GM21423 (cell line): ENCODE data around the gene FOXO3.

Experiments used
- ATAC-seq: cut with Tn5 transposase; IDR thresholded peaks from one replicate; pipeline ENCODE4 v1.9.1; 2021; ENCODE audit warnings: mild to moderate bottlenecking, moderate library complexity; ENCODE audit not compliant: unreplicated experiment

Gene FOXO3

GRCh38 chr6:108594151-108594550 lies 33.4 kb downstream of the FOXO3 start:
- no peak for ATAC-seq

GRCh38 chr6:108594640-108595039 lies 33.9 kb downstream of the FOXO3 start:
- ATAC-seq = no peak

DNA sequence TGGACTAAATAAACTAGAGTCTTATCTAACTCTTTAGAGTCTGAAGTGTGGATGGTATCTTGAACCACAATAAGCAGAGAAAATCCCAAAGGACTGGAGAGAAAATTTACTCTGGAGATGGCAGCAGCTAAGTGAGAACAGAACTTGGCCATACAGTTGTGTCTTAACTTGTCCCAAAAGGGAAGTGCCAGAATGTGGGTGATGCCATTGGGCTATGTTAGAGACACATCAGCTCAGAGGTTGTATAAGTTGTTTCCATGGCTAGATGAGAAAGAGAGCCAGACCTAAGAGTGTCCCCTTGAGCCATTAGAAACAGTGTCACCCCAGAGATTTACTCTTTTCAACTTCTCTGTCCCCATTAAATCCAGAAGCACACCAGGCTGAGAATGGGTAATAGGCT lies 36.2 kb downstream of the FOXO3 start:
- ATAC-seq = no peak

DNA sequence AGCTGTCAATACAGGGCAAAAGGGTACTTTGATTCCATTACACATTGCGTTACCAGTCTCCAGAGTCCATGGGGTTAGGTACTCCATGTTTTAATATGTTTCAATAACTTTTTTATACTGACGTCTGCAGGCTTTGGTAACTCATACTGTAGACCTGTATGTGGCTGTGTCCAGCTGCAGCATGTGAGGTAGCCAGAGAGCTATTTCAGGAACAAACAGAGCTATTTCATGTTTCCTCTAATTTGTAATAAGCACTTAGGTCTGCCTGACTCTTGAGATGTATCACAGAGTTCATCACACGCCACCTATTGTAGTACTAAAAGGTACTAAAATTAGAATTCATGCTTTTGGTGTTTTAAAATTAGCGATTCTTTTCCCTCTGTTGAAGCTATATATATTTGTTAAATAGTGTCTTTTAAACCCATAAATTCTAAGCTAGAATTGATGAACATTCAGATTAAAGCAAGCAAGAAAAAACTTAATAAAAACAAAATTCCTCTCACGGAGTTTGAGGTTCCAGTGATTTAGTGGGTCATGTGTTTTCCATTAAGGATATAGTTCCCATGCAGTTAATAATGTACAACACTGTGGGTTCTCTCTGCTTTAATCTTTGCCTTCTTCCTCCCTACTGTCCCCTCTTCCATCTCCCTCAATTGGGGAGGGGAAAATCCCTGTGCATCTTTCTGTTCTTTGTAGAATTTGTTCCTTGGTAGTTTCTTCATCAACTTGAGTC lies 37.0 kb downstream of the FOXO3 start:
- no peak for ATAC-seq

DNA sequence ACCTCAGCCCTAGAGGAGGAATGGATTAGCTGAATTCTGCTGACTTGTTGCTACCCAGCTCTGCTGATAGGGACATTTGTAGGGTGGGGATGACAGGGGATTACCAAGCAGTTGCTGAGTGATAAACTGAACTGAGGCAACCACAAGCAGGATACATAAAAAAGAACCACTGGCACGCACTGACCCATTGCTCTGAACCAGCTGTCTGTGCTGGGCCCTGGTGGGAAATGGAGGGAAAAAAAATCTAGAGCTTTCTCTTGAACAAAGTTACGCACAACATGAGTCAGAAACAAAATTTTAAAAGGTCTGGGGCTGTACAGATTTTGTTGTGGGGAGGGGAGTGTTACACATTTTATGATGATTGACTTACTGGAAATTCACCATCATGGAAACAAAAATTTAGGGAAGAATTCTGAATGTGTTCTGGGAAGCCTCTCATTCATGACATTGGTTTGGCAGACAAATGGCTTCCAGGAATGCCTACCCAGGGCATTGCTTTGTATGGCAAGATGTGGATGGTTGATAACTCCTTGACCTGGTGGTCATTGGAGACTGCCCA lies 37.7 kb downstream of the FOXO3 start:
- peak; percentile 79 for ATAC-seq

- no peak for ATAC-seq
These were observed 43.4 kb downstream of the FOXO3 start for GRCh38 chr6:108604156-108604555.

GRCh38 chr6:108606250-108606690 lies 45.6 kb downstream of the FOXO3 start:
- no peak for ATAC-seq

DNA sequence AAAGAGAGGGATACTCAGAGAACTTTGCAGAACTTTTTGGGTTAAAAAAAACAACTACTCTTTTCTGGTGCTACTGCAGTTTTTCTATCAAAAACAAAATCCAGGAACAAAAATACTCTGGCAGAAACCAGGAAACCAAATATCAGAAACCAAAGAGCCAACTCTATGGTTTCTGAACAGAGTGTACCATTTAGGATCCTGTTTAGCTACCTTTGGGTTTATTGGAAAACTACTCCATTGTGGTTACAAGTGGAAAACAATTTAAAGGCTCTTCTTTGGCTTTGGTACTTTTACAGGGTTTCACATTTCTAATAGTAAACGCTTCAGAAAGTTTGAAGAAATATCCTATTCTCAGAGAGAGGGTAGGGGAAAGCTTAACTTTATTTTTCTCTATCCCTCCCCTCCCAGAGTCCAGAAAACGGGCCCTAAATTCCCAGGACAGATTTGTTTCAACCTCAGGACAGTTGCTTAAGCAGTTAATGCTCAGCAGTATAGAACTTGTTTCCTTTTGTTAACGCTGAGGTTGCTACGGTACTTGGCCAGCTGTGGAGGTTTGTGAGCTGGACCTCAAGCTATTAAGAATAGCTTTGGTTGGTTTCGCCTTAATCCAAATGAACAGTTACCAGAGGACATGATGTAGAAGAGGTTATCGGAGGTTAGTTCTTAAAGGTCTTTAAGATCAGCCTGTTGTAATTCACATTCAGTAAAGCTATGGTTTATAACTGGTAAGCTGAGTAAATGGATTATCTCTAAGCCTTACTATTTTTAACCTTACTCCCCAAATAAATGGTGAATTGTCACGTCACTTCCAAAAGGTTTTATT lies 47.9 kb downstream of the FOXO3 start:
- no peak for ATAC-seq

GRCh38 chr6:108609276-108609769 lies 48.6 kb downstream of the FOXO3 start:
- ATAC-seq = no peak

- ATAC-seq = no peak
These were observed 49.6 kb downstream of the FOXO3 start for GRCh38 chr6:108610270-108610839.

DNA sequence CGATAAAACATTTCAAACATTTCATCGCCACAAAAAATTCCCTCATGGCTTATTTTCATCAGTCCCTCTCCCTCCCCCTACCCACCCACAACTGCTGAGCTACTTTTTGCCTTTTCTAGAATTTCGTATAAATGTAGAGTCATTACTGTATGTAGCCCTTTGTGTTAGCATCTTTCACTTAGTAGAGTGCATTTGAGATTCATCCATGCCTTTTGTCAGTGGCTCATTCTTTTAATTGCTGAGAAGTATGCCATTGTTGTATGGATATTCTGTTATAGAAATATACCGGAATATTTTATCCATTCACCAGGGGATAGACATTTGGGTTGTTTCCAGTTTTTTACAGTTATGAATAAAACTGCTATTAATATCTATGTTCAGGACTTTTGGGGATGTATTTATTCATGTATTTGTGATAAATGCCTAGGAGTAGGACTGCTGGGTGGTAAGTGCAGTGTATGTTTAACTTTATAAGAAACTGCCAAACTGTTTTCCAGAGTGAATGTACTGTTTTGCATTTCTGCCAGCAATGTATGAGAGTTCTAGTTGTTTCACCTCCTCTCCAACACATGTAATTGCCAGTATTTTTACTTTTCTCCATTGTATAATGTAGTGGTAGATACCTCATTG lies 50.4 kb downstream of the FOXO3 start:
- ATAC-seq = no peak

GRCh38 chr6:108612852-108613251 lies 52.1 kb downstream of the FOXO3 start:
- no peak for ATAC-seq

- ATAC-seq = no peak
These were observed 55.8 kb downstream of the FOXO3 start for GRCh38 chr6:108616544-108616943.

DNA sequence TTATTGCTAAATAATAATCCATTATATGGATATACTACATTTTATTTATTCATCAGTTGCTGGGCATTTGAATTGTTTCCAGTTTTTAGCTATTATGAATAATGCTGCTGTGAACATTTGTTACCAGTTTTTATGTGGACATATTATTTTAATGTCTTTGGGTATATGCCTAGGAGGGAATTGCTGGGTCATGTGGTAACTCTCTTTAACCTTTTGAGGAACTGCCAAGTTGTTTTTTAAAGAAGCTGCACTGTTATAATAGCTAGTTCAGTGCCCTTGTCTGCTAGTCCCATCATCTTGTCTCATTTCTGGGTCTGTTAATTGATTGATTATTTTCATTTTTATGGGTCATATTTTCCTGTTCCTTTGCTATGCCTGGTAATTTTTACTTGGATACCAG lies 56.3 kb downstream of the FOXO3 start:
- ATAC-seq = no peak

DNA sequence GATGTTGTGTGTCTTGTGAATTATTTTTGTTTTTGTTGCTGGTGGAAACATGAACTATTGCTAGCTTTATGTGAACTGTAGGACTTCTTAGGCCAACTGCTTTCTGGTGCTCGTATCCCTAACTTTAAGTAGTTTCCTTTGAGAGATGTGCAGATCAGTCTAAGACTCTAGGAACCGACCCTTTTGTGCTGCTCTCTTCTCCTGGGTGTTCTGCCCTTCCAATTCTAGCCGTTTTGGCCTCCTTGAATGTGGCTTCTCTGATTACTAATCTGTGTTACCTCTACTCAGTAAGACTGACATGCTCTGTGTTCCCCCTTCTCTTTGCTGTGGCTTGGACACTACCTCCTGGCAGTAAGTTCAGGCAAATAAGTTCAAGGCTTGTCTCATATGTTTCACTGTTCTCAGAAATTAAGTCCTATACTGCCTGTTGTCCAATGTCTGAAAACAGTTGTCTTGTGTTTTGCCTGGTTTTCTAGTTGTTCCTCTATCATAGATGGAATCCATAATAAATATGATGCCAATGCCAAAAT lies 58.0 kb downstream of the FOXO3 start:
- ATAC-seq = no peak

DNA sequence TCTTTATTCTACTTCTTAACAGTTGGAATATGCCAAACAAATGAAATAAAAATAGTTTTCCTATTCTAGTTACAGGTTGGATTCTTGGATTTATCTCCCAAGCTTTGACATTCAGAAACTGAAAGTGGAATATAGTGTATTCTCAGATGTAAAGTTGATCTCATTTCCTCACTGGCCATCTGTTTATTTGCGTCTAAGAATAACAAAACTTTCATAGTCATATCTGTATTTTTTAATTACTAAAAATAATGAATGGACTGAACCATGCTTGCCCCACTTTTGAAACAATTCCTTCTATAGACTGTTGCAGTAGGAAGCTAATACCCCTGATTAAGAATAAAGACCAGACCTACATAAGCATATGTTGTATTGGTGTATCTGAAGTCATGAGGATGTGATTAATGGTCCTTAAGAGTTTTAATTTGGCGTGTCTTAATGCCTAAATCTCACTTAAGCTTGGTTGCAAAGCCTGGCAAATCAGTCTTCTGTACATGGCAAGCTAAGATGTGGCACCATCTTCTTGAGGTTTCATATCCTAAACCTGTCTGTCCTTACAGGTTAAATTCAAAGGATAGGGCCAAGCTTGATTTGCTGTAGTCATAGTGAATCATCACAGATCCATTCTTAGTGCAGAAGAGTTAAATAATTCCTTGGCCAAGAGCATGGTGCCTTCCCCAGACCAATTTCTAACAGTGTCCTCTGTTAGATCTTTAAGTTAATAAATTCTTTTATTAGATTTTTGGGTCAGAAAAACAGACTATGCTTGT lies 58.9 kb downstream of the FOXO3 start:
- no peak for ATAC-seq

DNA sequence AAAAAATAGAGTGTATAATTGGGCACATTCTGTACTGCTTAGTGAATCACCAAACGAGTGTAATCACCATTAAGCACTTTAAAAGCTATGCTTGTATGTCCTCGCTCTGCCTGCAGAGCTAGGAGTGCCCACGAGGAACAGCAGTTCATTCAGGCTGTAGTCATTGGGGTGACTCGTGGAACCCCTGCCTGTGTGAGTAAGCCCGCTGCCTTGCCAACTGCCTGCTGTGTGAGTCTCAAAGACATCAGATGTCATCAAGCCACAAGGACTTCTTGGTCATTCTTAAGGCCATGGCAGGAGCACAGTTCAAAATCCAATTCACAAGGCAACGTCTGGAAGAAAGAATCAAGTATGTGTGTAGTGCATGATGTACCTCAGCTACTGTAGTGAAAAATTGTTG lies 60.4 kb downstream of the FOXO3 start:
- ATAC-seq = no peak

DNA sequence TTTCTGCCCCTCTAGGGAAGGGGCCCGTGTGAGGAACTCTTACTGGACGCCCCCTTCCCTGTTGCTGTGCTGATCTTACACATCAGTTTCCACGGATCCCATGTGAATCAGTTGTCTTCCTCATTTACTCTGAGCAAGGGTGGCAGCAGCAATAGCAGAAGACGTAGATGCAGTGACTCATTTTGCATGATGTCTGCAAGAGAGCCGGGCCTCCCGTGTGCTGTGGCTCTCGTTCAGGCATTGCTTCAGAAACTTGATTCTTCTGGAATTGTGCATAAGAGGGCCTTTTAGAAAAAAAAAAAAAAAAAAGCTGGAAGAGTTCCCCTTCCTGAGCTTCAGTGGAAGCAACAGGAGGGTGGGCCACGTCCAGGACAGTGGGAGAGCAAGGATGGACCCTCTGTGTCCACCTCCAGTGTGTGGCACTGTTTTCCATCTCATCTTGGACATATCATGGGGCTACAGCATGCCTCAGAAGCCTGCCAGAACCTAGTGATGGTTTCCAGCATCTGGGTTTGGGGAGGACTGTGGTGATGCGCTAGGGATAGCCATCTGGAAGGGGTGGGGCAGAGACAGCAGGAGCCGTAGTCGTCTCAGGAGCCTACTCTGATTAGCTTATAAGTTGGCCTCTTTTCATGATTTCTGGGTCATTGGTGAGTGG lies 62.1 kb downstream of the FOXO3 start:
- no peak for ATAC-seq

GRCh38 chr6:108623995-108624394 lies 63.3 kb downstream of the FOXO3 start:
- no peak for ATAC-seq
